ENCODE results near the gene PCED1B. TPM values are rescaled to one million over a fixed set of nuclear protein-coding genes. Genes with fewer than 3 reads are reported as not detected.

Gene PCED1B
- total RNA-seq, 1 experiment from 2014 or later, result 6.6 TPM

- no peak for TF ChIP-seq ATF3 (CRISPR knock-in tag; conservative IDR thresholded peaks at IDR 0.05)
- no peak for TF ChIP-seq ZBTB21 (CRISPR knock-in tag; IDR thresholded peaks at IDR 0.05; ENCODE audit: borderline replicate concordance)
- TF ChIP-seq CBFB (CRISPR knock-in tag; IDR thresholded peaks at IDR 0.05; ENCODE audit: low read depth), result no peak
- no peak for TF ChIP-seq PRDM15 (CRISPR knock-in tag; IDR thresholded peaks at IDR 0.05)
- no peak for TF ChIP-seq ATF6 (CRISPR knock-in tag; IDR thresholded peaks at IDR 0.05)
- no peak for TF ChIP-seq ETV6 (CRISPR knock-in tag; IDR thresholded peaks at IDR 0.05)
These were observed 4.7 kb upstream of the PCED1B start (continued) for GRCh38 chr12:47074757-47075156.

- peaks cover 15% of the 10 kb centered on the region for H3K27me3 Mint-ChIP-seq (ENCODE audit: low read depth)
- peaks cover 42% of the 10 kb centered on the region for H3K4me1 Mint-ChIP-seq
- H3K27ac Mint-ChIP-seq, result no peak overlapping the region
- POLR2A ChIA-PET, result no interaction called here
- no peak overlapping the region for H3K4me3 Mint-ChIP-seq
- TF ChIP-seq TEAD4 (CRISPR knock-in tag; IDR thresholded peaks at IDR 0.05), result no peak
- no peak for TF ChIP-seq STAT6 (CRISPR knock-in tag; conservative IDR thresholded peaks at IDR 0.05; ENCODE audit: low read depth)
- TF ChIP-seq ATF6 (CRISPR knock-in tag; IDR thresholded peaks at IDR 0.05), result no peak
- CTCF ChIA-PET, result interaction anchor here (1.1 to 1.9 kb wide), 2 partner anchors 43 to 562 kb away, joined by 3 to 5 read pairs; no protein-coding TSS in a partner anchor
- no peak for ATAC-seq
- no peak for DNase-seq (ENCODE audit: low spot score)
- no peaks in the 10 kb centered on the region for H3K36me3 Mint-ChIP-seq
- H3K9me3 Mint-ChIP-seq, result no peaks in the 10 kb centered on the region
These were observed 4.0 kb upstream of the PCED1B start for GRCh38 chr12:47075192-47076084.

Data from WTC11 (cell line).